SH-SY5Y (cell line): ENCODE measurements around the gene MEF2B.

Experiments used
- GATA2 ChIP-seq: IDR thresholded peaks from 2 replicates; pipeline ENCODE4 v1.6.1; 2011; ENCODE audit warnings: mild to moderate bottlenecking, low read depth, low read length
- GATA3 ChIP-seq: IDR thresholded peaks from 2 replicates; pipeline ENCODE4 v1.6.1; 2011; ENCODE audit warnings: low read depth, mild to moderate bottlenecking, low read length, moderate library complexity

- TF ChIP-seq GATA2 (peak; percentile 84), GATA3 (no peak)
Observed at GRCh38 chr19:19138109-19138981, 31.7 kb downstream of the MEF2B start, which contains the start of gene TMEM161A.
